CD4-positive, CD25-positive, alpha-beta regulatory T cell (primary cell): ENCODE results near the gene SHROOM3. TPM values are rescaled to one million over a fixed set of nuclear protein-coding genes. Genes with fewer than 3 reads are reported as not detected.

Experiments
- ATAC-seq, 2 donors: fragments of 150-1000 bp; cut with Tn5 transposase; one replicate each; pipeline ENCODE4 v1.10.0; 2021; ENCODE audit warnings: low read depth in 2 of 2, moderate number of reproducible peaks in 2 of 2, moderate library complexity in 1 of 2
- DNase-seq, 3 donors: peaks; one replicate each; pipeline versions ENCODE4 v3.0.0 to v3.0.0-alpha.2; 2012 to 2022; ENCODE audit warnings: mixed read lengths in 1 of 3
- H3K27ac ChIP-seq: one replicate; pipeline ENCODE4 v1.7.0; 2013; ENCODE audit warnings: mild to moderate bottlenecking, low read length; ENCODE audit not compliant: insufficient read depth, poor library complexity, severe bottlenecking
- H3K27me3 ChIP-seq: one replicate; pipeline ENCODE4 v1.7.0; 2013; ENCODE audit warnings: low read length; ENCODE audit not compliant: control insufficient read depth, insufficient read depth
- H3K36me3 ChIP-seq: one replicate; pipeline ENCODE4 v1.7.0; 2013; ENCODE audit warnings: mild to moderate bottlenecking, low read length, moderate library complexity; ENCODE audit not compliant: control insufficient read depth, insufficient read depth
- H3K4me1 ChIP-seq: 2 replicates; pipeline ENCODE4 v1.7.0; 2013; ENCODE audit warnings: mild to moderate bottlenecking, low read length; ENCODE audit not compliant: insufficient read depth, control insufficient read depth, poor library complexity, severe bottlenecking
- H3K4me3 ChIP-seq: one replicate; pipeline ENCODE4 v1.7.0; 2013; ENCODE audit warnings: low read depth, mild to moderate bottlenecking, low read length, moderate library complexity
- H3K9me3 ChIP-seq, 2 experiments: 1 replicate in 1 of 2; 2 replicates in 1 of 2; pipeline ENCODE4 v1.7.0; 2013; ENCODE audit warnings: low read length in 2 of 2, mild to moderate bottlenecking in 1 of 2, moderate library complexity in 1 of 2; ENCODE audit not compliant: control insufficient read depth in 2 of 2
- H3K27ac Mint-ChIP-seq, 3 donors: one replicate each; pipeline ENCODE4 v1.8.0; 2020 to 2022; ENCODE audit warnings: mild to moderate bottlenecking in 3 of 3, mixed read lengths in 3 of 3, moderate library complexity in 2 of 3
- H3K27me3 Mint-ChIP-seq: one replicate; pipeline ENCODE4 v1.8.0; 2022; ENCODE audit warnings: mild to moderate bottlenecking, mixed read lengths
- H3K36me3 Mint-ChIP-seq: one replicate; pipeline ENCODE4 v1.8.0; 2020; ENCODE audit warnings: mixed read lengths
- H3K4me1 Mint-ChIP-seq, 4 donors: one replicate each; pipeline ENCODE4 v1.8.0; 2020 to 2022; ENCODE audit warnings: mixed read lengths in 4 of 4, mild to moderate bottlenecking in 1 of 4
- H3K4me3 Mint-ChIP-seq, 4 donors: one replicate each; pipeline ENCODE4 v1.8.0; 2020 to 2022; ENCODE audit warnings: mild to moderate bottlenecking in 4 of 4, mixed read lengths in 4 of 4, moderate library complexity in 3 of 4
- H3K9me3 Mint-ChIP-seq, 7 donors: one replicate each; pipeline ENCODE4 v1.8.0; 2020 to 2022; ENCODE audit warnings: mixed read lengths in 7 of 7, mild to moderate bottlenecking in 3 of 7, moderate library complexity in 2 of 7
- polyA plus RNA-seq, 4 donors: library from polyadenylated mRNA; unstranded; fragments of 300-500 nt; fragmentation: Illumina TruSeq; gene quantifications; one replicate each; pipeline ENCODE4 v1.2.3, GENCODE V29; 2021
- total RNA-seq: library from RNA; stranded (reverse); gene quantifications from one replicate; pipeline ENCODE4 v1.2.3, GENCODE V29; 2022

Gene SHROOM3
- total RNA-seq (not detected), polyA plus RNA-seq (not detected)

- no peak within 1 kb of the TSS for H3K27ac Mint-ChIP-seq
- peaks cover 39% of the 10 kb centered on the region for H3K27me3 Mint-ChIP-seq
- no peaks in the 10 kb centered on the region for H3K4me1 Mint-ChIP-seq
- Histone ChIP-seq H3K36me3 (no peaks in the 10 kb centered on the region), H3K4me1 (no peaks in the 10 kb centered on the region), H3K27ac (no peak within 1 kb of the TSS), H3K27me3 (peaks cover 23% of the 10 kb centered on the region), H3K9me3 (no peaks in the 10 kb centered on the region), H3K4me3 (no peak within 1 kb of the TSS)
- H3K4me3 Mint-ChIP-seq = no peak within 1 kb of the TSS
- no peaks in the 10 kb centered on the region for H3K36me3 Mint-ChIP-seq
- no peak for ATAC-seq
- no peak for DNase-seq
- no peaks in the 10 kb centered on the region for H3K9me3 Mint-ChIP-seq
Measured at GRCh38 chr4:76434901-76435527, at the start of gene SHROOM3. Gene SHROOM3, plus strand, starts transcription at chr4:76435229. Its CDS starts 824 bp downstream, at chr4:76436053.

GRCh38 chr4:76385974-76386373 lies 49.1 kb upstream of the SHROOM3 start:
- H3K27ac ChIP-seq = no peak overlapping the region
- no peak overlapping the region for H3K4me3 ChIP-seq
- Mint-ChIP-seq H3K27me3 (peaks cover 15% of the 10 kb centered on the region), H3K4me1 (peaks cover 0 to 6% (median 1%) of the 10 kb centered on the region in 4 donors), H3K9me3 (peaks cover 0 to 18% (median 7%) of the 10 kb centered on the region in 7 donors), H3K4me3 (no peak overlapping the region), H3K27ac (no peak overlapping the region), H3K36me3 (no peaks in the 10 kb centered on the region)
- H3K27me3 ChIP-seq = peaks cover 4% of the 10 kb centered on the region
- DNase-seq = no peak
- no peaks in the 10 kb centered on the region for H3K4me1 ChIP-seq
- peaks cover 0 to 4% of the 10 kb centered on the region in 2 experiments for H3K9me3 ChIP-seq
- no peaks in the 10 kb centered on the region for H3K36me3 ChIP-seq
- no peak for ATAC-seq

GRCh38 chr4:76386566-76387305 lies 48.3 kb upstream of the SHROOM3 start:
- Histone ChIP-seq H3K4me3 (no peak overlapping the region), H3K9me3 (peaks cover 0 to 4% of the 10 kb centered on the region in 2 experiments), H3K27me3 (peaks cover 5% of the 10 kb centered on the region), H3K27ac (no peak overlapping the region), H3K4me1 (no peaks in the 10 kb centered on the region), H3K36me3 (no peaks in the 10 kb centered on the region)
- Mint-ChIP-seq H3K4me1 (peaks cover 0 to 6% (median 1%) of the 10 kb centered on the region in 4 donors), H3K27me3 (peaks cover 15% of the 10 kb centered on the region), H3K4me3 (no peak overlapping the region), H3K9me3 (peaks cover 0 to 24% (median 7%) of the 10 kb centered on the region in 7 donors), H3K27ac (no peak overlapping the region), H3K36me3 (no peaks in the 10 kb centered on the region)
- ATAC-seq (no peak), DNase-seq (no peak)

GRCh38 chr4:76388160-76388908 lies 46.7 kb upstream of the SHROOM3 start:
- Histone ChIP-seq H3K27me3 (peaks cover 5% of the 10 kb centered on the region), H3K27ac (no peak overlapping the region), H3K4me3 (no peak overlapping the region), H3K9me3 (peaks cover 0 to 4% of the 10 kb centered on the region in 2 experiments), H3K4me1 (no peaks in the 10 kb centered on the region), H3K36me3 (no peaks in the 10 kb centered on the region)
- DNase-seq (no peak), ATAC-seq (no peak)
- Mint-ChIP-seq H3K27me3 (peaks cover 15% of the 10 kb centered on the region), H3K27ac (no peak overlapping the region), H3K4me3 (no peak overlapping the region), H3K9me3 (peaks cover 0 to 24% (median 9%) of the 10 kb centered on the region in 7 donors), H3K36me3 (no peaks in the 10 kb centered on the region), H3K4me1 (peaks cover 0 to 6% (median 0%) of the 10 kb centered on the region in 4 donors)

- no peaks in the 10 kb centered on the region for H3K36me3 Mint-ChIP-seq
- H3K36me3 ChIP-seq = no peaks in the 10 kb centered on the region
- no peak overlapping the region for H3K4me3 Mint-ChIP-seq
- no peak overlapping the region for H3K27ac ChIP-seq
- H3K9me3 ChIP-seq = peaks cover 0 to 3% of the 10 kb centered on the region in 2 experiments
- peaks cover 29% of the 10 kb centered on the region for H3K27me3 Mint-ChIP-seq
- H3K27me3 ChIP-seq = peaks cover 5% of the 10 kb centered on the region
- no peak overlapping the region for H3K27ac Mint-ChIP-seq
- H3K9me3 Mint-ChIP-seq = peaks cover 0 to 11% (median 0%) of the 10 kb centered on the region in 7 donors
- H3K4me1 Mint-ChIP-seq = no peaks in the 10 kb centered on the region
- H3K4me3 ChIP-seq = no peak overlapping the region
- ATAC-seq (no peak), DNase-seq (no peak)
- H3K4me1 ChIP-seq = no peaks in the 10 kb centered on the region
Measured at GRCh38 chr4:76401654-76402053, 33.4 kb upstream of the SHROOM3 start.

- ATAC-seq (no peak), DNase-seq (no peak)
- H3K27ac ChIP-seq = no peak overlapping the region
- H3K4me3 ChIP-seq = no peak overlapping the region
- peaks cover 5% of the 10 kb centered on the region for H3K27me3 ChIP-seq
- H3K4me1 Mint-ChIP-seq = no peaks in the 10 kb centered on the region
- peaks cover 24% of the 10 kb centered on the region for H3K27me3 Mint-ChIP-seq
- H3K36me3 Mint-ChIP-seq = no peaks in the 10 kb centered on the region
- peaks cover 0 to 6% (median 0%) of the 10 kb centered on the region in 7 donors for H3K9me3 Mint-ChIP-seq
- no peak overlapping the region for H3K27ac Mint-ChIP-seq
- no peaks in the 10 kb centered on the region for H3K9me3 ChIP-seq
- no peaks in the 10 kb centered on the region for H3K4me1 ChIP-seq
- no peaks in the 10 kb centered on the region for H3K36me3 ChIP-seq
- no peak overlapping the region for H3K4me3 Mint-ChIP-seq
Measured at GRCh38 chr4:76406081-76406480, 28.9 kb upstream of the SHROOM3 start.

GRCh38 chr4:76407440-76408119 lies 27.4 kb upstream of the SHROOM3 start:
- no peaks in the 10 kb centered on the region for H3K4me1 ChIP-seq
- H3K27me3 ChIP-seq = peaks cover 5% of the 10 kb centered on the region
- DNase-seq = no peak
- H3K9me3 ChIP-seq = no peaks in the 10 kb centered on the region
- Mint-ChIP-seq H3K36me3 (no peaks in the 10 kb centered on the region), H3K4me3 (no peak overlapping the region), H3K27me3 (peaks cover 19% of the 10 kb centered on the region), H3K9me3 (peaks cover 0 to 3% (median 0%) of the 10 kb centered on the region in 7 donors), H3K27ac (no peak overlapping the region), H3K4me1 (no peaks in the 10 kb centered on the region)
- H3K27ac ChIP-seq = no peak overlapping the region
- ATAC-seq = no peak
- no peak overlapping the region for H3K4me3 ChIP-seq
- H3K36me3 ChIP-seq = no peaks in the 10 kb centered on the region
